SK-N-SH (cell line): ENCODE data around the gene MTFP1. TPM values are rescaled to one million over a fixed set of nuclear protein-coding genes. Genes with fewer than 3 reads are reported as not detected.
A peak's percentile ranks its signal among the peaks of the same experiment; 100 is the strongest.

ENCODE experiments used
- CTCF ChIA-PET: fragments of 300-600, 350-600 bp; formaldehyde crosslinking; extraction: SDS; loops from one replicate; lab custom pipeline; 2021; lab: Yijun Ruan, JAX
- POLR2A ChIA-PET: fragments of 350-600 bp; sonication (Branson Sonifier 250); formaldehyde crosslinking; extraction: SDS; loops from one replicate; lab custom pipeline; 2020; ENCODE audit warnings: antibody characterized with exemption, inconsistent platforms; lab: Yijun Ruan, JAX
- DNase-seq: peaks from one replicate; pipeline ENCODE4 v3.0.0; 2012
- H2AFZ ChIP-seq: fragments of 200-600 bp; sonication (generic); 2 replicates; pipeline ENCODE4 v1.8.1; 2016; ENCODE audit warnings: antibody characterized with exemption, mild to moderate bottlenecking, low read depth
- H3F3A ChIP-seq: fragments of 200-600 bp; sonication (generic); replicated peaks from 2 replicates; pipeline ENCODE3; 2016; ENCODE audit warnings: antibody characterized with exemption, mild to moderate bottlenecking; ENCODE audit not compliant: insufficient read depth
- H3K27ac ChIP-seq, 2 experiments: fragments of 200-500 bp in 1 of 2; fragments of 200-600 bp in 1 of 2; sonication (Bioruptor generic) in 1 of 2; sonication (generic), shearing (Covaris generic) in 1 of 2; 2 replicates each; pipeline versions ENCODE4 v1.5.1 to v1.6.1; 2014 to 2016; ENCODE audit warnings: low read depth in 2 of 2, inconsistent platforms in 1 of 2, low read length in 1 of 2, mild to moderate bottlenecking in 1 of 2, mixed read lengths in 1 of 2
- H3K27me3 ChIP-seq: fragments of 200-600 bp; sonication (generic), shearing (Covaris generic); 2 replicates; pipeline ENCODE4 v1.6.1; 2016; ENCODE audit warnings: mixed run types; ENCODE audit not compliant: insufficient read depth
- H3K36me3 ChIP-seq, 2 experiments: fragments of 200-500 bp in 1 of 2; fragments of 200-600 bp in 1 of 2; sonication (Bioruptor generic) in 1 of 2; sonication (generic) in 1 of 2; replicated peaks in 1 of 2; 2 replicates each; pipeline versions ENCODE3 to v1.5.1; 2014 to 2016; ENCODE audit warnings: low read length in 1 of 2, mild to moderate bottlenecking in 1 of 2; ENCODE audit not compliant: insufficient read depth in 2 of 2, control insufficient read depth in 1 of 2
- H3K4me1 ChIP-seq, 2 experiments: fragments of 200-500 bp in 1 of 2; fragments of 200-600 bp in 1 of 2; sonication (Bioruptor generic) in 1 of 2; sonication (generic), shearing (Covaris generic) in 1 of 2; 2 replicates each; pipeline versions ENCODE4 v1.5.1 to v1.6.1; 2014 to 2016; ENCODE audit warnings: low read depth in 1 of 2, low read length in 1 of 2, mixed run types in 1 of 2; ENCODE audit not compliant: insufficient read depth in 2 of 2, control insufficient read depth in 1 of 2
- H3K4me2 ChIP-seq: fragments of 200-600 bp; sonication (generic), shearing (Covaris generic); 2 replicates; pipeline ENCODE4 v1.6.1; 2017; ENCODE audit warnings: mixed run types
- H3K4me3 ChIP-seq, 2 experiments: fragments of 200-500 bp in 1 of 2; fragments of 200-600 bp in 1 of 2; sonication (Bioruptor generic) in 1 of 2; sonication (generic), shearing (Covaris generic) in 1 of 2; 2 replicates each; pipeline versions ENCODE4 v1.5.1 to v1.8.1; 2014 to 2016; ENCODE audit warnings: low read depth in 2 of 2, inconsistent platforms in 1 of 2, low read length in 1 of 2, mild to moderate bottlenecking in 1 of 2, mixed read lengths in 1 of 2, moderate library complexity in 1 of 2
- H3K79me2 ChIP-seq: fragments of 200-600 bp; sonication (generic); 2 replicates; pipeline ENCODE4 v1.8.1; 2017; ENCODE audit warnings: mild to moderate bottlenecking; ENCODE audit not compliant: insufficient read depth
- H3K9ac ChIP-seq: fragments of 200-600 bp; sonication (generic); 2 replicates; pipeline ENCODE4 v1.6.1; 2017; ENCODE audit warnings: mixed run types
- H3K9me2 ChIP-seq: fragments of 200-600 bp; sonication (generic); 2 replicates; pipeline ENCODE4 v1.6.1; 2017; ENCODE audit warnings: mixed run types
- H3K9me3 ChIP-seq: fragments of 200-600 bp; sonication (generic); 2 replicates; pipeline ENCODE4 v1.6.1; 2017; ENCODE audit warnings: mixed run types, mild to moderate bottlenecking, moderate library complexity
- H4K20me1 ChIP-seq: fragments of 200-600 bp; sonication (generic); 2 replicates; pipeline ENCODE4 v1.6.1; 2017; ENCODE audit warnings: mild to moderate bottlenecking, mixed run types; ENCODE audit not compliant: insufficient read depth
- CTCF ChIP-seq: fragments of 200-600 bp; sonication (generic); IDR thresholded peaks from 2 replicates; pipeline ENCODE4 v1.6.1; 2017; ENCODE audit warnings: antibody characterized with exemption, mild to moderate bottlenecking, moderate library complexity
- ELF1 ChIP-seq: IDR thresholded peaks from 2 replicates; pipeline ENCODE4 v1.4.0; 2012
- EP300 ChIP-seq, 2 experiments: IDR thresholded peaks; 2 replicates each; pipeline versions ENCODE4 v1.4.0 to v1.6.1; 2012; ENCODE audit warnings: borderline replicate concordance in 1 of 2, low read depth in 1 of 2, low read length in 1 of 2
- FOSL2 ChIP-seq: IDR thresholded peaks from 2 replicates; pipeline ENCODE4 v1.4.0; 2012; ENCODE audit warnings: low read depth, mild to moderate bottlenecking, moderate library complexity, borderline replicate concordance
- JUND ChIP-seq: IDR thresholded peaks from 2 replicates; pipeline ENCODE4 v1.4.0; 2012
- PBX3 ChIP-seq: IDR thresholded peaks from 2 replicates; pipeline ENCODE4; 2012
- SMC3 ChIP-seq: IDR thresholded peaks from 2 replicates; pipeline ENCODE4 v1.6.1; 2012; ENCODE audit warnings: low read depth, low read length, improper control_type of control experiment
- TAF1 ChIP-seq: IDR thresholded peaks from 2 replicates; pipeline ENCODE4 v1.6.1; 2012; ENCODE audit warnings: low read depth, mild to moderate bottlenecking, low read length, moderate library complexity, borderline replicate concordance
- USF2 ChIP-seq: fragments of 150-350 bp; IDR thresholded peaks from 2 replicates; pipeline ENCODE4 v1.6.1; 2017; ENCODE audit warnings: antibody characterized with exemption, low read length, low read depth, borderline replicate concordance
- WGBS: methylation state at CpG from one replicate; pipeline ENCODE4 v1.1.6; 2017; ENCODE audit warnings: low lambda C conversion rate; 5-methylcytosine and 5-hydroxymethylcytosine counted together
- polyA plus RNA-seq, 3 experiments: library from polyadenylated mRNA; depleted of rRNA; stranded (reverse); fragments of >200 nt; gene quantifications; 2 replicates each; pipeline ENCODE4 v1.2.3, GENCODE V29; 2012
- TF ChIP-seq, protein P1 (sequence below): IDR thresholded peaks from 2 replicates; pipeline ENCODE4 v1.4.0; 2012; ENCODE audit warnings: low read depth, borderline replicate concordance
- TF ChIP-seq, protein P2 (sequence below): IDR thresholded peaks from 2 replicates; pipeline ENCODE4 v1.4.0; 2012; ENCODE audit warnings: low read depth, borderline replicate concordance

MTFP1 gene
- polyA plus RNA-seq, 1 of the 3 experiments (the other 2 are of a cell fraction): 18.9 TPM

- Histone ChIP-seq H3K36me3 (peaks cover 8 to 25% of the 10 kb centered on the region in 2 experiments), H3F3A (peaks cover 8% of the 10 kb centered on the region), H3K9ac (no peak overlapping the region), H3K9me3 (no peaks in the 10 kb centered on the region), H3K4me2 (no peak overlapping the region), H3K27me3 (no peaks in the 10 kb centered on the region), H3K79me2 (0 out of 2 replicates have a peak, but pooled peaks cover 3% of the 10 kb centered on the region), H2AFZ (no peak overlapping the region), H3K27ac (no peak overlapping the region), H3K4me3 (no peak overlapping the region), H4K20me1 (no peaks in the 10 kb centered on the region), H3K4me1 (no peaks in the 10 kb centered on the region; a peak in 1 of 4 replicates), H3K9me2 (no peaks in the 10 kb centered on the region)
- DNase-seq: no peak
- ChIA-PET CTCF (interaction anchor here (0.8 to 1.4 kb wide), 3 partner anchors 16 to 19 kb away, joined by 3 to 5 read pairs (median 4); partner anchors contain the start of gene RNF215), POLR2A (no interaction called here)
- TF ChIP-seq, protein P1, sequence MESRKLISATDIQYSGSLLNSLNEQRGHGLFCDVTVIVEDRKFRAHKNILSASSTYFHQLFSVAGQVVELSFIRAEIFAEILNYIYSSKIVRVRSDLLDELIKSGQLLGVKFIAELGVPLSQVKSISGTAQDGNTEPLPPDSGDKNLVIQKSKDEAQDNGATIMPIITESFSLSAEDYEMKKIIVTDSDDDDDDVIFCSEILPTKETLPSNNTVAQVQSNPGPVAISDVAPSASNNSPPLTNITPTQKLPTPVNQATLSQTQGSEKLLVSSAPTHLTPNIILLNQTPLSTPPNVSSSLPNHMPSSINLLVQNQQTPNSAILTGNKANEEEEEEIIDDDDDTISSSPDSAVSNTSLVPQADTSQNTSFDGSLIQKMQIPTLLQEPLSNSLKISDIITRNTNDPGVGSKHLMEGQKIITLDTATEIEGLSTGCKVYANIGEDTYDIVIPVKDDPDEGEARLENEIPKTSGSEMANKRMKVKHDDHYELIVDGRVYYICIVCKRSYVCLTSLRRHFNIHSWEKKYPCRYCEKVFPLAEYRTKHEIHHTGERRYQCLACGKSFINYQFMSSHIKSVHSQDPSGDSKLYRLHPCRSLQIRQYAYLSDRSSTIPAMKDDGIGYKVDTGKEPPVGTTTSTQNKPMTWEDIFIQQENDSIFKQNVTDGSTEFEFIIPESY: no peak
- TF ChIP-seq JUND: no peak
- TF ChIP-seq, protein P2, sequence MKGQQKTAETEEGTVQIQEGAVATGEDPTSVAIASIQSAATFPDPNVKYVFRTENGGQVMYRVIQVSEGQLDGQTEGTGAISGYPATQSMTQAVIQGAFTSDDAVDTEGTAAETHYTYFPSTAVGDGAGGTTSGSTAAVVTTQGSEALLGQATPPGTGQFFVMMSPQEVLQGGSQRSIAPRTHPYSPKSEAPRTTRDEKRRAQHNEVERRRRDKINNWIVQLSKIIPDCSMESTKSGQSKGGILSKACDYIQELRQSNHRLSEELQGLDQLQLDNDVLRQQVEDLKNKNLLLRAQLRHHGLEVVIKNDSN: no peak
- no peak for TF ChIP-seq ELF1
- WGBS: 92% methylated on average over 6 of the region's 6 CpGs
Measured at GRCh38 chr22:30406400-30406799, 19.2 kb upstream of the MTFP1 start.

- WGBS: 68% methylated on average over 12 of the region's 13 CpGs
- H3K4me1 ChIP-seq: no peaks in the 10 kb centered on the region
- H3K27me3 ChIP-seq: no peaks in the 10 kb centered on the region
- DNase-seq: no peak
- POLR2A ChIA-PET: no interaction called here
- peaks cover 8% of the 10 kb centered on the region for H3F3A ChIP-seq
- peak overlapping the region in 1 of 2 experiments; percentile 48; a peak in 2 of 4 replicates for H3K27ac ChIP-seq
- H3K9me3 ChIP-seq: no peaks in the 10 kb centered on the region
- H3K4me2 ChIP-seq: no peak overlapping the region
- no peaks in the 10 kb centered on the region for H3K79me2 ChIP-seq
- no peak for TF ChIP-seq USF2
- TF ChIP-seq TAF1: no peak
- TF ChIP-seq CTCF: no peak
- peak; percentile 37; the same call in 1 of the 2 replicates for TF ChIP-seq FOSL2
- no peak for TF ChIP-seq PBX3
- no peak for TF ChIP-seq EP300 (IDR thresholded peaks at IDR 0.05; ENCODE audit: borderline replicate concordance in 1 of 2, low read depth in 1 of 2, low read length in 1 of 2)
- TF ChIP-seq SMC3: no peak
- H2AFZ ChIP-seq: no peak overlapping the region
- no peaks in the 10 kb centered on the region for H4K20me1 ChIP-seq
- H3K9me2 ChIP-seq: no peaks in the 10 kb centered on the region
- H3K4me3 ChIP-seq: no peak overlapping the region
- peak overlapping the region; percentile 41; the same call in 1 of the 2 replicates for H3K9ac ChIP-seq
- CTCF ChIA-PET: no interaction called here
- H3K36me3 ChIP-seq: peaks cover 12 to 25% of the 10 kb centered on the region in 2 experiments
Measured at GRCh38 chr22:30408388-30409102, 17.0 kb upstream of the MTFP1 start.
